ENCODE measurements around the gene TMC8.

The TMC8 gene

DNA sequence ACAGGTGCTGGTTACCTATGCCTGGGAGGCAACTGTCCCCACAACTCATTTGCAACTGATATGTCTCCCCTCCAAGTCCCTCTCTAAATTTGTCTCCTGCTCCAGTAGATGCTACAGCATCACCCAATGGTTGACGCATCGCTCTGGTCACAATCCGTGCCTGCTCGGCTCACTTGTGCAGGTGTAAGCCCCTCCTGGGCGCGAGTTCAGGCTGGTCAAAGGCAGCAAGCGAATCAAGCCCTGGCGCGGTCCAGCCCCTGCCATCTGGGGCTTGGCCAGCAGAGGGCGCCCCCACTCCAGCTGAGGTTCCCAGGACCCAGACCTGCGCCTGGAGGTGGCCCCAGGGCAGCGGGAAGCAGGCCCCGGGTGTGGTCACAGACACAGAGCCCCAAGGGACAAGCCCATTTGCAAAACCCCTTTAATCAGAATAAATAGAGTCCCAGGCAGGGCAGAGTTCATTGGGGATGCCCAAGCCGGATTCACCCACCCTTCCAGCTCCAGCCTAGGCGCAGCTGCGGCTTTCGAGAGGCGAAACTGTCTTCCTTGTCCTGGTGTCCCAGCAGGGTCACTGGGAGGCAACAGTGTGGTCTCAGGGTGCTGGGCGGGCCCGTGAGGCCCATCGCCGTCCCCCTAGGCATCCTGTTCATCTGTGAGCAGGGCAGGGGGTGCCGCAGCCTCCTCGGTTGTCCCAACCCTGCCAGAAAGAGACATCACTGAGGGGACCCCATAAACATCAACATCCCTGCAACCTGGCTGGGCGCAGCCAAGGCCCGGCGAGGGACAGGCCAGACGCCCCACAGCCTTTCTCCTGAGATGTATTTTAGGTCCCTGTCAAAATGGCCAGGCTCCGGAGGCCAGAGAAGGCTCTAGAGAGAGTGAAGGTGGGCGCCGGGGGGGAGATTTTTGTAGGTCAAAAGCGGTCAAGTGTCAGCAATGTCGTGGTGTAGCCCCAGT is 17.8 kb upstream of the TMC8 start:
- ChIA-PET POLR2A (interaction anchor here (1.2 kb wide), 1 partner anchor 74 kb away, joined by 3 read pairs; no protein-coding TSS in a partner anchor), CTCF (interaction anchor here (0.6 to 5.3 kb wide), 21 partner anchors 10 to 743 kb away, joined by 3 to 53 read pairs (median 6); partner anchors contain the start of genes AFMID, TK1 and TMC6)
- no peaks in the 10 kb centered on the region for H3K4me1 ChIP-seq (ENCODE audit: control insufficient read depth, insufficient read depth, low read length)
- H3K4me3 ChIP-seq (ENCODE audit: low read depth, low read length), result no peak overlapping the region
- no peaks in the 10 kb centered on the region for H3K9me3 ChIP-seq (ENCODE audit: control insufficient read depth, insufficient read depth, low read depth, low read length)
- H3K36me3 ChIP-seq (ENCODE audit: control insufficient read depth in 2 of 2, insufficient read depth in 1 of 2, low read length in 2 of 2), result no peaks in the 10 kb centered on the region
- H3K27ac ChIP-seq (ENCODE audit: extremely low read depth, low read depth, low read length), result no peak overlapping the region
- TF ChIP-seq, protein P1, sequence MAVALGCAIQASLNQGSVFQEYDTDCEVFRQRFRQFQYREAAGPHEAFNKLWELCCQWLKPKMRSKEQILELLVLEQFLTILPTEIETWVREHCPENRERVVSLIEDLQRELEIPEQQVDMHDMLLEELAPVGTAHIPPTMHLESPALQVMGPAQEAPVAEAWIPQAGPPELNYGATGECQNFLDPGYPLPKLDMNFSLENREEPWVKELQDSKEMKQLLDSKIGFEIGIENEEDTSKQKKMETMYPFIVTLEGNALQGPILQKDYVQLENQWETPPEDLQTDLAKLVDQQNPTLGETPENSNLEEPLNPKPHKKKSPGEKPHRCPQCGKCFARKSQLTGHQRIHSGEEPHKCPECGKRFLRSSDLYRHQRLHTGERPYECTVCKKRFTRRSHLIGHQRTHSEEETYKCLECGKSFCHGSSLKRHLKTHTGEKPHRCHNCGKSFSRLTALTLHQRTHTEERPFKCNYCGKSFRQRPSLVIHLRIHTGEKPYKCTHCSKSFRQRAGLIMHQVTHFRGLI (tag by site-specific recombination; IDR thresholded peaks at IDR 0.05), result no peak
- TF ChIP-seq ZNF747 (tag by site-specific recombination; IDR thresholded peaks at IDR 0.05) (no peak), ZSCAN5A (tag by site-specific recombination; IDR thresholded peaks at IDR 0.05) (no peak), ZNF350 (tag by site-specific recombination; IDR thresholded peaks at IDR 0.05) (no peak), ZNF544 (tag by site-specific recombination; IDR thresholded peaks at IDR 0.05) (no peak), ZNF223 (tag by site-specific recombination; IDR thresholded peaks at IDR 0.05) (no peak), BCL11B (tag by site-specific recombination; IDR thresholded peaks at IDR 0.05; ENCODE audit: low read depth) (no peak), ZNF416 (tag by site-specific recombination; IDR thresholded peaks at IDR 0.05) (no peak), MYNN (tag by site-specific recombination; IDR thresholded peaks at IDR 0.05; ENCODE audit: borderline replicate concordance) (no peak), HOXD13 (CRISPR knock-in tag; IDR thresholded peaks at IDR 0.05; ENCODE audit: borderline replicate concordance) (no peak), ZNF473 (tag by site-specific recombination; IDR thresholded peaks at IDR 0.05) (no peak), KLF10 (tag by site-specific recombination; IDR thresholded peaks at IDR 0.05) (no peak), FEZF1 (tag by site-specific recombination; IDR thresholded peaks at IDR 0.05) (no peak), ZNF239 (tag by site-specific recombination; IDR thresholded peaks at IDR 0.05) (no peak), ZNF660 (tag by site-specific recombination; IDR thresholded peaks at IDR 0.05) (peak; percentile 19; the same call in 1 of the 2 replicates), PATZ1 (tag by site-specific recombination; IDR thresholded peaks at IDR 0.05) (peak; percentile 21; the same call in 1 of the 2 replicates), BCL11A (tag by site-specific recombination; IDR thresholded peaks at IDR 0.05; ENCODE audit: low read depth) (no peak), ZBTB6 (tag by site-specific recombination; IDR thresholded peaks at IDR 0.05) (no peak), WT1 (tag by site-specific recombination; IDR thresholded peaks at IDR 0.05) (no peak), KLF1 (tag by site-specific recombination; IDR thresholded peaks at IDR 0.05) (peak; percentile 70), ZNF707 (tag by site-specific recombination; IDR thresholded peaks at IDR 0.05) (no peak)
- TF ChIP-seq, protein P2, sequence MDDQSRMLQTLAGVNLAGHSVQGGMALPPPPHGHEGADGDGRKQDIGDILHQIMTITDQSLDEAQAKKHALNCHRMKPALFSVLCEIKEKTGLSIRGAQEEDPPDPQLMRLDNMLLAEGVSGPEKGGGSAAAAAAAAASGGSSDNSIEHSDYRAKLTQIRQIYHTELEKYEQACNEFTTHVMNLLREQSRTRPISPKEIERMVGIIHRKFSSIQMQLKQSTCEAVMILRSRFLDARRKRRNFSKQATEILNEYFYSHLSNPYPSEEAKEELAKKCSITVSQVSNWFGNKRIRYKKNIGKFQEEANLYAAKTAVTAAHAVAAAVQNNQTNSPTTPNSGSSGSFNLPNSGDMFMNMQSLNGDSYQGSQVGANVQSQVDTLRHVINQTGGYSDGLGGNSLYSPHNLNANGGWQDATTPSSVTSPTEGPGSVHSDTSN (CRISPR knock-in tag; IDR thresholded peaks at IDR 0.05), result peak; percentile 69; the same call in 1 of the 2 replicates
- TF ChIP-seq, protein P3, sequence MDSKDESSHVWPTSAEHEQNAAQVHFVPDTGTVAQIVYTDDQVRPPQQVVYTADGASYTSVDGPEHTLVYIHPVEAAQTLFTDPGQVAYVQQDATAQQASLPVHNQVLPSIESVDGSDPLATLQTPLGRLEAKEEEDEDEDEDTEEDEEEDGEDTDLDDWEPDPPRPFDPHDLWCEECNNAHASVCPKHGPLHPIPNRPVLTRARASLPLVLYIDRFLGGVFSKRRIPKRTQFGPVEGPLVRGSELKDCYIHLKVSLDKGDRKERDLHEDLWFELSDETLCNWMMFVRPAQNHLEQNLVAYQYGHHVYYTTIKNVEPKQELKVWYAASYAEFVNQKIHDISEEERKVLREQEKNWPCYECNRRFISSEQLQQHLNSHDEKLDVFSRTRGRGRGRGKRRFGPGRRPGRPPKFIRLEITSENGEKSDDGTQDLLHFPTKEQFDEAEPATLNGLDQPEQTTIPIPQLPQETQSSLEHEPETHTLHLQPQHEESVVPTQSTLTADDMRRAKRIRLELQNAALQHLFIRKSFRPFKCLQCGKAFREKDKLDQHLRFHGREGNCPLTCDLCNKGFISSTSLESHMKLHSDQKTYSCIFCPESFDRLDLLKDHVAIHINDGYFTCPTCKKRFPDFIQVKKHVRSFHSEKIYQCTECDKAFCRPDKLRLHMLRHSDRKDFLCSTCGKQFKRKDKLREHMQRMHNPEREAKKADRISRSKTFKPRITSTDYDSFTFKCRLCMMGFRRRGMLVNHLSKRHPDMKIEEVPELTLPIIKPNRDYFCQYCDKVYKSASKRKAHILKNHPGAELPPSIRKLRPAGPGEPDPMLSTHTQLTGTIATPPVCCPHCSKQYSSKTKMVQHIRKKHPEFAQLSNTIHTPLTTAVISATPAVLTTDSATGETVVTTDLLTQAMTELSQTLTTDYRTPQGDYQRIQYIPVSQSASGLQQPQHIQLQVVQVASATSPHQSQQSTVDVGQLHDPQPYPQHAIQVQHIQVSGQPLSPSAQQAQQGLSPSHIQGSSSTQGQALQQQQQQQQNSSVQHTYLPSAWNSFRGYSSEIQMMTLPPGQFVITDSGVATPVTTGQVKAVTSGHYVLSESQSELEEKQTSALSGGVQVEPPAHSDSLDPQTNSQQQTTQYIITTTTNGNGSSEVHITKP (tag by site-specific recombination; IDR thresholded peaks at IDR 0.05), result no peak
- TF ChIP-seq, protein P4, sequence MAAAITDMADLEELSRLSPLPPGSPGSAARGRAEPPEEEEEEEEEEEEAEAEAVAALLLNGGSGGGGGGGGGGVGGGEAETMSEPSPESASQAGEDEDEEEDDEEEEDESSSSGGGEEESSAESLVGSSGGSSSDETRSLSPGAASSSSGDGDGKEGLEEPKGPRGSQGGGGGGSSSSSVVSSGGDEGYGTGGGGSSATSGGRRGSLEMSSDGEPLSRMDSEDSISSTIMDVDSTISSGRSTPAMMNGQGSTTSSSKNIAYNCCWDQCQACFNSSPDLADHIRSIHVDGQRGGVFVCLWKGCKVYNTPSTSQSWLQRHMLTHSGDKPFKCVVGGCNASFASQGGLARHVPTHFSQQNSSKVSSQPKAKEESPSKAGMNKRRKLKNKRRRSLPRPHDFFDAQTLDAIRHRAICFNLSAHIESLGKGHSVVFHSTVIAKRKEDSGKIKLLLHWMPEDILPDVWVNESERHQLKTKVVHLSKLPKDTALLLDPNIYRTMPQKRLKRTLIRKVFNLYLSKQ (tag by site-specific recombination; IDR thresholded peaks at IDR 0.05; ENCODE audit: borderline replicate concordance), result no peak
